Fibroblast of the conjunctiva (primary cell): Measurements from ENCODE around the gene PLXNA2.

Experiments used
- DNase-seq: peaks from one replicate; pipeline ENCODE4 v3.0.0-alpha.2; 2010; ENCODE audit warnings: low read depth

The PLXNA2 gene

GRCh38 chr1:208242146-208242545 is 2.0 kb downstream of the PLXNA2 start:
- no peak for DNase-seq

GRCh38 chr1:208241512-208241911 is 2.7 kb downstream of the PLXNA2 start:
- DNase-seq: no peak

- no peak for DNase-seq
Observed at GRCh38 chr1:208240662-208241355, 3.4 kb downstream of the PLXNA2 start.

- DNase-seq: no peak
Observed at GRCh38 chr1:208239473-208240381, 4.5 kb downstream of the PLXNA2 start.

- peak; percentile 47 for DNase-seq
Observed at GRCh38 chr1:208238710-208239472, 5.3 kb downstream of the PLXNA2 start.

GRCh38 chr1:208237241-208237640 is 6.9 kb downstream of the PLXNA2 start:
- DNase-seq: no peak

- peak; percentile 29 for DNase-seq
Observed at GRCh38 chr1:208235982-208236761, 8.0 kb downstream of the PLXNA2 start.

GRCh38 chr1:208235356-208235981 is 8.7 kb downstream of the PLXNA2 start:
- no peak for DNase-seq

- no peak for DNase-seq
Observed at GRCh38 chr1:208234721-208235120, 9.5 kb downstream of the PLXNA2 start.

GRCh38 chr1:208233978-208234377 is 10.2 kb downstream of the PLXNA2 start:
- DNase-seq: no peak

- DNase-seq: no peak
Observed at GRCh38 chr1:208233546-208233945, 10.6 kb downstream of the PLXNA2 start.

GRCh38 chr1:208232662-208233038 is 11.5 kb downstream of the PLXNA2 start:
- DNase-seq: no peak

- DNase-seq: peak; percentile 33
Observed at GRCh38 chr1:208231881-208232661, 12.1 kb downstream of the PLXNA2 start.

- no peak for DNase-seq
Observed at GRCh38 chr1:208230668-208231529, 13.3 kb downstream of the PLXNA2 start.

GRCh38 chr1:208228550-208228949 is 15.6 kb downstream of the PLXNA2 start:
- DNase-seq: no peak

- DNase-seq: no peak
Observed at GRCh38 chr1:208228026-208228425, 16.2 kb downstream of the PLXNA2 start.

- no peak for DNase-seq
Observed at GRCh38 chr1:208227366-208227765, 16.8 kb downstream of the PLXNA2 start.

GRCh38 chr1:208225954-208226937 is 17.9 kb downstream of the PLXNA2 start:
- DNase-seq: no peak
